SK-N-SH treated with all-trans-retinoic acid at 6 μM for 48 hours (cell line): Measurements from ENCODE around the gene MGLL.

Source experiments
- BACH2 ChIP-seq: fragments of 250-450 bp; sonication (Bioruptor Pico); IDR thresholded peaks from 2 replicates; pipeline ENCODE4 v1.9.0; 2021; ENCODE audit warnings: mild to moderate bottlenecking, borderline replicate concordance
- PPARA ChIP-seq: fragments of 250-450 bp; sonication (Bioruptor Pico); IDR thresholded peaks from 2 replicates; pipeline ENCODE4 v1.5.0; 2020; ENCODE audit warnings: mild to moderate bottlenecking, borderline replicate concordance
- RARB ChIP-seq: fragments of 250-450 bp; sonication (Bioruptor Pico); IDR thresholded peaks from 2 replicates; pipeline ENCODE4 v1.8.0; 2021; ENCODE audit warnings: mild to moderate bottlenecking, moderate library complexity
- SNAI2 ChIP-seq: fragments of 250-450 bp; sonication (Bioruptor Pico); IDR thresholded peaks from 2 replicates; pipeline ENCODE4 v1.5.0; 2020; ENCODE audit warnings: mild to moderate bottlenecking, moderate library complexity
- ZC3H10 ChIP-seq: fragments of 250-450 bp; sonication (Bioruptor Pico); IDR thresholded peaks from 2 replicates; pipeline ENCODE4 v1.5.1; 2021; ENCODE audit warnings: mild to moderate bottlenecking, moderate library complexity
- ZFP3 ChIP-seq: fragments of 250-450 bp; sonication (Bioruptor Pico); IDR thresholded peaks from 2 replicates; pipeline ENCODE4 v1.5.0; 2020; ENCODE audit warnings: mild to moderate bottlenecking, moderate library complexity
- ZFP30 ChIP-seq: fragments of 450-650 bp; formaldehyde crosslinking; IDR thresholded peaks from 2 replicates; pipeline ENCODE4 v1.5.0; 2022; ENCODE audit warnings: mild to moderate bottlenecking, moderate library complexity
- ZNF70 ChIP-seq: fragments of 450-650 bp; formaldehyde crosslinking; IDR thresholded peaks from 2 replicates; pipeline ENCODE4 v1.5.0; 2020; ENCODE audit warnings: mild to moderate bottlenecking, moderate library complexity
- ZNF8 ChIP-seq: fragments of 450-650 bp; formaldehyde crosslinking; IDR thresholded peaks from 2 replicates; pipeline ENCODE4 v1.5.0; 2020; ENCODE audit warnings: mild to moderate bottlenecking, moderate library complexity
- TF ChIP-seq, protein P1 (sequence below): fragments of 250-450 bp; sonication (Bioruptor Pico); IDR thresholded peaks from 2 replicates; pipeline ENCODE4 v1.5.0; 2020; ENCODE audit warnings: mild to moderate bottlenecking, moderate library complexity
- TF ChIP-seq, protein P2 (sequence below): fragments of 250-450 bp; sonication (Bioruptor Pico); IDR thresholded peaks from 2 replicates; pipeline ENCODE4 v1.8.0; 2020; ENCODE audit warnings: mild to moderate bottlenecking, moderate library complexity, borderline replicate concordance

- TF ChIP-seq ZNF70 (CRISPR knock-in tag) (no peak), ZFP3 (no peak), PPARA (CRISPR knock-in tag) (no peak), ZC3H10 (no peak), SNAI2 (CRISPR knock-in tag) (no peak), BACH2 (no peak), RARB (CRISPR knock-in tag) (no peak), ZNF8 (CRISPR knock-in tag) (peak; percentile 86), ZFP30 (CRISPR knock-in tag) (no peak)
- TF ChIP-seq, protein P1, sequence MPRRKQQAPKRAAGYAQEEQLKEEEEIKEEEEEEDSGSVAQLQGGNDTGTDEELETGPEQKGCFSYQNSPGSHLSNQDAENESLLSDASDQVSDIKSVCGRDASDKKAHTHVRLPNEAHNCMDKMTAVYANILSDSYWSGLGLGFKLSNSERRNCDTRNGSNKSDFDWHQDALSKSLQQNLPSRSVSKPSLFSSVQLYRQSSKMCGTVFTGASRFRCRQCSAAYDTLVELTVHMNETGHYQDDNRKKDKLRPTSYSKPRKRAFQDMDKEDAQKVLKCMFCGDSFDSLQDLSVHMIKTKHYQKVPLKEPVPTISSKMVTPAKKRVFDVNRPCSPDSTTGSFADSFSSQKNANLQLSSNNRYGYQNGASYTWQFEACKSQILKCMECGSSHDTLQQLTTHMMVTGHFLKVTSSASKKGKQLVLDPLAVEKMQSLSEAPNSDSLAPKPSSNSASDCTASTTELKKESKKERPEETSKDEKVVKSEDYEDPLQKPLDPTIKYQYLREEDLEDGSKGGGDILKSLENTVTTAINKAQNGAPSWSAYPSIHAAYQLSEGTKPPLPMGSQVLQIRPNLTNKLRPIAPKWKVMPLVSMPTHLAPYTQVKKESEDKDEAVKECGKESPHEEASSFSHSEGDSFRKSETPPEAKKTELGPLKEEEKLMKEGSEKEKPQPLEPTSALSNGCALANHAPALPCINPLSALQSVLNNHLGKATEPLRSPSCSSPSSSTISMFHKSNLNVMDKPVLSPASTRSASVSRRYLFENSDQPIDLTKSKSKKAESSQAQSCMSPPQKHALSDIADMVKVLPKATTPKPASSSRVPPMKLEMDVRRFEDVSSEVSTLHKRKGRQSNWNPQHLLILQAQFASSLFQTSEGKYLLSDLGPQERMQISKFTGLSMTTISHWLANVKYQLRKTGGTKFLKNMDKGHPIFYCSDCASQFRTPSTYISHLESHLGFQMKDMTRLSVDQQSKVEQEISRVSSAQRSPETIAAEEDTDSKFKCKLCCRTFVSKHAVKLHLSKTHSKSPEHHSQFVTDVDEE (CRISPR knock-in tag), result no peak
- TF ChIP-seq, protein P2, sequence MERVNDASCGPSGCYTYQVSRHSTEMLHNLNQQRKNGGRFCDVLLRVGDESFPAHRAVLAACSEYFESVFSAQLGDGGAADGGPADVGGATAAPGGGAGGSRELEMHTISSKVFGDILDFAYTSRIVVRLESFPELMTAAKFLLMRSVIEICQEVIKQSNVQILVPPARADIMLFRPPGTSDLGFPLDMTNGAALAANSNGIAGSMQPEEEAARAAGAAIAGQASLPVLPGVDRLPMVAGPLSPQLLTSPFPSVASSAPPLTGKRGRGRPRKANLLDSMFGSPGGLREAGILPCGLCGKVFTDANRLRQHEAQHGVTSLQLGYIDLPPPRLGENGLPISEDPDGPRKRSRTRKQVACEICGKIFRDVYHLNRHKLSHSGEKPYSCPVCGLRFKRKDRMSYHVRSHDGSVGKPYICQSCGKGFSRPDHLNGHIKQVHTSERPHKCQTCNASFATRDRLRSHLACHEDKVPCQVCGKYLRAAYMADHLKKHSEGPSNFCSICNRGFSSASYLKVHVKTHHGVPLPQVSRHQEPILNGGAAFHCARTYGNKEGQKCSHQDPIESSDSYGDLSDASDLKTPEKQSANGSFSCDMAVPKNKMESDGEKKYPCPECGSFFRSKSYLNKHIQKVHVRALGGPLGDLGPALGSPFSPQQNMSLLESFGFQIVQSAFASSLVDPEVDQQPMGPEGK (CRISPR knock-in tag), result no peak
These were observed 71.9 kb downstream of the MGLL start for GRCh38 chr3:127750226-127751031.
